Keratinocyte (primary cell): ENCODE results near the gene PTPN2.

Source experiments
- CTCF ChIP-seq, 3 experiments: IDR thresholded peaks in 1 of 3; conservative IDR thresholded peaks in 1 of 3; optimal IDR thresholded peaks in 1 of 3; 2 replicates in 2 of 3; 3 replicates in 1 of 3; pipeline versions ENCODE3 to v1.5.1; 2011; ENCODE audit warnings: low read length in 3 of 3, mild to moderate bottlenecking in 3 of 3, moderate library complexity in 2 of 3, control low read depth in 1 of 3, inconsistent platforms in 1 of 3; ENCODE audit not compliant: insufficient read depth in 2 of 3; ENCODE audit errors: extremely low read depth in 1 of 3
- EZH2 ChIP-seq: IDR thresholded peaks from one replicate; pipeline ENCODE4 v1.6.1; 2012; ENCODE audit warnings: inconsistent platforms, mild to moderate bottlenecking, low read length, moderate library complexity

DNA sequence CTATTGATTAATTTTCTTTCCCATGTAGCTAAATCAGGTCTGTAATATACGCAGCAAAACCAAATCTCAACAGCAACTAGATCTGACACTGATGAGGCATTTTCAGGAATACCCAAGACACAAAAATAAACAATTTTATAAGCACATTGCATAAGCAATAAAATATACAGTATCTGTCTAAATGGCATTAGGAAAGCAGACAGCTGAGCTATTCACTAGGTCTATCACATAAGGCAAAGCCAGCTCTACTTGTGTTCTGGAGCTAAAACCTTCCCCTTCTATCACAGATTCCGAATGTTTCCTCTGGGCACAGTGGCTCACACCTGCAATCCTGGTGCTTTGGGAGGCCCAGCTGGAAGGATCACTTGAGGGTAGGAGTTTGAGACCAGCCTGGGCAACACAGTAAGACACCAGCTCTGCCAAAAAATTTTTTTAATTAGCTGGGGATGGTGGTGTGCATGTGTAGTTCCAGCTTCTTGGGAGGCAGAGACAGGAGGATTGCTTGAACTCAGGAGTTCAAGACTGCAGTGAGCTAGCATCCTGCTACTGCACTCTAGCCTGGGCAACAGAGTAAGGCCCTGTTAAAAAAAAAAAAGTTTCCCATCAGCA, 21.1 kb downstream of the PTPN2 start:
- TF ChIP-seq CTCF (optimal IDR thresholded peaks at IDR 0.05 in 1 of 3, IDR thresholded peaks at IDR 0.05 in 1 of 3, conservative IDR thresholded peaks at IDR 0.05 in 1 of 3; ENCODE audit: extremely low read depth in 1 of 3, insufficient read depth in 2 of 3, low read length in 3 of 3) (no peak), EZH2 (no peak)
